ENCODE measurements around the gene CD59. TPM values are rescaled to one million over a fixed set of nuclear protein-coding genes. Genes with fewer than 3 reads are reported as not detected.
"Not testable (repeated sequence)": the region's sequence is repeated elsewhere in the genome, so short reads cannot be mapped to it uniquely, and the experiment has no call there.

CD59 gene
- total and polyA plus RNA-seq, 9 of the 15 experiments (the other 6 are each of a cell fraction or from before 2014, with no cell fraction given), result 38.1 to 338 (median 173) TPM

DNA sequence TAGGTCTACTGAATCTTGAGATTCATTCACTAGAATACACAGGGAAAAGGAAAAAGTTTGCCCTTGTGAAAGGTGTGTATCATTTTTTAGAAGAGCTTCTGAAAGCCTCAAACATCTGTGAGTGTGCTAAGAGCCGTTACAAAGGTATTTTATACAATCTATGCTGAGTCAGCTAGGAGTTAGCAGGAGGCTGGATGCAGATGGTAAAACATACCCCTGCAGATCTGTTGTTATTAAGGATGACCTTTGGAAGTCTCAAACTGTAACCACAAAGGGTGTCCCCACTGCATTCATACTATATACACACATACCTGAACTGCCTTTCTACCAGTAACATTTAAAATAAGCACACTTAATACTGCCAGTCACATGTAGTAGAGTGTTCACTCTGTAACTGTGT lies 27.2 kb downstream of the CD59 start:
- BruUV-seq (replicated peaks), result no TSS peak
- WGBS (ENCODE audit: insufficient coverage, low coverage, missing lambda C conversion rate), result 65% methylated on average over 1 of the region's 1 CpG
- no peak overlapping the region for H3K4me3 ChIP-seq
- peak; percentile 58 for TF ChIP-seq MAFK (IDR thresholded peaks at IDR 0.05; ENCODE audit: low read length)
- peak; percentile 61; the same call in 1 of the 2 replicates for TF ChIP-seq MAFF (IDR thresholded peaks at IDR 0.05; ENCODE audit: low read length)
- TF ChIP-seq C11orf30 (IDR thresholded peaks at IDR 0.05; ENCODE audit: low read depth), result peak; percentile 64
- TF ChIP-seq ZNF316 (IDR thresholded peaks at IDR 0.05), result peak; percentile 82
- TF ChIP-seq MAFG (tag; conservative IDR thresholded peaks at IDR 0.05), result peak; percentile 73
- TF ChIP-seq L3MBTL2 (IDR thresholded peaks at IDR 0.05), result no peak
- TF ChIP-seq, protein P1, sequence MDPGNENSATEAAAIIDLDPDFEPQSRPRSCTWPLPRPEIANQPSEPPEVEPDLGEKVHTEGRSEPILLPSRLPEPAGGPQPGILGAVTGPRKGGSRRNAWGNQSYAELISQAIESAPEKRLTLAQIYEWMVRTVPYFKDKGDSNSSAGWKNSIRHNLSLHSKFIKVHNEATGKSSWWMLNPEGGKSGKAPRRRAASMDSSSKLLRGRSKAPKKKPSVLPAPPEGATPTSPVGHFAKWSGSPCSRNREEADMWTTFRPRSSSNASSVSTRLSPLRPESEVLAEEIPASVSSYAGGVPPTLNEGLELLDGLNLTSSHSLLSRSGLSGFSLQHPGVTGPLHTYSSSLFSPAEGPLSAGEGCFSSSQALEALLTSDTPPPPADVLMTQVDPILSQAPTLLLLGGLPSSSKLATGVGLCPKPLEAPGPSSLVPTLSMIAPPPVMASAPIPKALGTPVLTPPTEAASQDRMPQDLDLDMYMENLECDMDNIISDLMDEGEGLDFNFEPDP (CRISPR knock-in tag; IDR thresholded peaks at IDR 0.05), result no peak
- H3K9ac ChIP-seq (ENCODE audit: insufficient read depth in 1 of 2, low read depth in 2 of 2, low read length in 2 of 2), result no peak overlapping the region
- no peaks in the 10 kb centered on the region for H3K9me3 ChIP-seq (replicated peaks; ENCODE audit: control insufficient read depth, insufficient read depth, low read depth, low read length)
- no peak overlapping the region for H2AFZ ChIP-seq (ENCODE audit: low read depth, low read length)
- ChIA-PET POLR2A (interaction anchor here (0.7 to 1.2 kb wide), 2 partner anchors 46 to 531 kb away, joined by 3 read pairs; no protein-coding TSS in a partner anchor), CTCF (ENCODE audit: low intra/inter-chr PET ratio) (no interaction called here)
- H3K4me1 ChIP-seq (replicated peaks in 1 of 2; ENCODE audit: control insufficient read depth in 2 of 2, insufficient read depth in 2 of 2, low read length in 2 of 2), result peaks cover 0 to 4% of the 10 kb centered on the region in 2 experiments; a peak in 3 of 5 replicates
- no peak overlapping the region for H3K27ac ChIP-seq (ENCODE audit: extremely low read depth, low read depth, low read length)
- H3K79me2 ChIP-seq (ENCODE audit: control insufficient read depth, insufficient read depth, low read length), result peaks cover 8% of the 10 kb centered on the region; the same call in 1 of the 3 replicates
- FAIRE-seq (no peak), DNase-seq (ENCODE audit: extremely low read depth in 1 of 4, low spot score in 3 of 4) (no peak), ATAC-seq (no peak)
- no peaks in the 10 kb centered on the region for H3K27me3 ChIP-seq (ENCODE audit: control insufficient read depth in 2 of 2, insufficient read depth in 2 of 2, low read length in 2 of 2)
- H3K4me2 ChIP-seq (ENCODE audit: insufficient read depth, low read length), result no peak overlapping the region
- in situ Hi-C loops (cut with MboI), result no loop called here
- intact Hi-C loops (cut with micrococcal nuclease), result no loop called here
- H3K9me1 ChIP-seq (ENCODE audit: control insufficient read depth, insufficient read depth, low read length), result peaks cover 2% of the 10 kb centered on the region
- no peaks in the 10 kb centered on the region for H4K20me1 ChIP-seq (replicated peaks; ENCODE audit: control insufficient read depth, insufficient read depth, low read length)
- peaks cover 80% of the 10 kb centered on the region for H3K36me3 ChIP-seq (ENCODE audit: control insufficient read depth, insufficient read depth, low read length)

DNA sequence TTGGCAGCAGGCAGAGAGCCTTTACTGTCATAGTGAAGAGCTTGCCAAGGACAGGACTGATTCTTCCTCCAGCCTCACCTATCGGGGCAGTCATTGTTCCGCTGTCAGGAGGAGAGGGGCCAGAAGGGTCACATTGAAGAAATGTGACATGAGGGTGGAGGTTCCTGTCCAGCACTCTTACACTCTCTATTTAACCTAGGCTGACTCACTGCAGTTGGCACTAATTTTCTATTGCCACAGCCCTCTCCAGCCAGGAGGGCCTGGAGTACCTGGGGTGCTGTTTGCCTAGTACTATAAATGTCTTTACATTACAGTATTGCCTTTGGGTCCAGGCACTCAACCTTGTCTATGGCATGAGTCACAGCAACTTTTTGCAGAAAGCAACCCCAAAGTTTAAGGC lies 28.4 kb downstream of the CD59 start:
- DNase-seq (ENCODE audit: extremely low read depth in 1 of 4, low spot score in 3 of 4); H3K79me2 ChIP-seq (ENCODE audit: control insufficient read depth, insufficient read depth, low read length); H4K20me1 ChIP-seq (replicated peaks; ENCODE audit: control insufficient read depth, insufficient read depth, low read length); H3K4me2 ChIP-seq (ENCODE audit: insufficient read depth, low read length); H3K9me3 ChIP-seq (replicated peaks; ENCODE audit: control insufficient read depth, insufficient read depth, low read depth, low read length); H3K4me3 ChIP-seq; H2AFZ ChIP-seq (ENCODE audit: low read depth, low read length); BruUV-seq (replicated peaks); H3K9ac ChIP-seq (ENCODE audit: insufficient read depth in 1 of 2, low read depth in 2 of 2, low read length in 2 of 2); H3K4me1 ChIP-seq (replicated peaks in 1 of 2; ENCODE audit: control insufficient read depth in 2 of 2, insufficient read depth in 2 of 2, low read length in 2 of 2); intact Hi-C loops (cut with micrococcal nuclease); ATAC-seq; H3K27me3 ChIP-seq (ENCODE audit: control insufficient read depth in 2 of 2, insufficient read depth in 2 of 2, low read length in 2 of 2); in situ Hi-C loops (cut with MboI); FAIRE-seq; H3K9me1 ChIP-seq (ENCODE audit: control insufficient read depth, insufficient read depth, low read length); CTCF ChIA-PET (ENCODE audit: low intra/inter-chr PET ratio); H3K27ac ChIP-seq (ENCODE audit: extremely low read depth, low read depth, low read length): not testable (repeated sequence)
- WGBS (ENCODE audit: insufficient coverage, low coverage, missing lambda C conversion rate), result no CpG with 5 or more reads among the region's 2 CpGs
- peaks cover 69% of the 10 kb centered on the region for H3K36me3 ChIP-seq (ENCODE audit: control insufficient read depth, insufficient read depth, low read length)
- POLR2A ChIA-PET, result interaction anchor here (1.2 kb wide), 1 partner anchor 10 kb away, joined by 3 read pairs; no protein-coding TSS in a partner anchor

Measured in K562 (cell line).